Fibroblast of pulmonary artery (primary cell): ENCODE data around the gene LSAMP.

Experiments
- DNase-seq: peaks from one replicate; pipeline ENCODE4 v3.0.0-alpha.2; 2010; ENCODE audit warnings: low read depth
- H3K4me3 ChIP-seq: replicated peaks from 2 replicates; pipeline ENCODE4 v1.5.1; 2011; ENCODE audit warnings: low read depth, mild to moderate bottlenecking, control low read depth, low read length, moderate library complexity
- TF ChIP-seq, protein P1 (sequence below): IDR thresholded peaks from 2 replicates; pipeline ENCODE4 v1.5.1; 2011; ENCODE audit warnings: mild to moderate bottlenecking, control low read depth, low read length, inconsistent platforms; ENCODE audit errors: missing control alignments

LSAMP gene

DNA sequence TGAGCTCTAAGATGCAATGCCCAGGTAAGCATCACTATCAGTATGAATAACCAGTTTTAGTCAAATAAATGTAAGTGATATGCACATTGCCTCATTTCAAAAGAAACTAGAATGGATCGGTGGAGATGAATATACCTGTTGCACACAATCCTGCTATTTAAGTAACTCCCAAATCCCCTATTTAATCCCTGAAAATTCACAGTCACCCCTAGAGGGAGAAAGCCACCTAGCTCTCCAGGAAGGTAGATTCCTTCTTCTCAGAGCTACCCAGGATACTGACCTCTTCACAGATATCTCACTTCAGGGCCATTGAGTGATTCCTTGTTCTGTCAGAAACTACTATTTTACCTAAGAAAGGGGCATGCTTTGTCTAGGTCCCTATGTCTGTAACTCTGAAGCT is 11.7 kb downstream of the LSAMP start:
- TF ChIP-seq, protein P1, sequence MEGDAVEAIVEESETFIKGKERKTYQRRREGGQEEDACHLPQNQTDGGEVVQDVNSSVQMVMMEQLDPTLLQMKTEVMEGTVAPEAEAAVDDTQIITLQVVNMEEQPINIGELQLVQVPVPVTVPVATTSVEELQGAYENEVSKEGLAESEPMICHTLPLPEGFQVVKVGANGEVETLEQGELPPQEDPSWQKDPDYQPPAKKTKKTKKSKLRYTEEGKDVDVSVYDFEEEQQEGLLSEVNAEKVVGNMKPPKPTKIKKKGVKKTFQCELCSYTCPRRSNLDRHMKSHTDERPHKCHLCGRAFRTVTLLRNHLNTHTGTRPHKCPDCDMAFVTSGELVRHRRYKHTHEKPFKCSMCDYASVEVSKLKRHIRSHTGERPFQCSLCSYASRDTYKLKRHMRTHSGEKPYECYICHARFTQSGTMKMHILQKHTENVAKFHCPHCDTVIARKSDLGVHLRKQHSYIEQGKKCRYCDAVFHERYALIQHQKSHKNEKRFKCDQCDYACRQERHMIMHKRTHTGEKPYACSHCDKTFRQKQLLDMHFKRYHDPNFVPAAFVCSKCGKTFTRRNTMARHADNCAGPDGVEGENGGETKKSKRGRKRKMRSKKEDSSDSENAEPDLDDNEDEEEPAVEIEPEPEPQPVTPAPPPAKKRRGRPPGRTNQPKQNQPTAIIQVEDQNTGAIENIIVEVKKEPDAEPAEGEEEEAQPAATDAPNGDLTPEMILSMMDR: no peak
- no peak overlapping the region for H3K4me3 ChIP-seq
- no peak for DNase-seq

DNA sequence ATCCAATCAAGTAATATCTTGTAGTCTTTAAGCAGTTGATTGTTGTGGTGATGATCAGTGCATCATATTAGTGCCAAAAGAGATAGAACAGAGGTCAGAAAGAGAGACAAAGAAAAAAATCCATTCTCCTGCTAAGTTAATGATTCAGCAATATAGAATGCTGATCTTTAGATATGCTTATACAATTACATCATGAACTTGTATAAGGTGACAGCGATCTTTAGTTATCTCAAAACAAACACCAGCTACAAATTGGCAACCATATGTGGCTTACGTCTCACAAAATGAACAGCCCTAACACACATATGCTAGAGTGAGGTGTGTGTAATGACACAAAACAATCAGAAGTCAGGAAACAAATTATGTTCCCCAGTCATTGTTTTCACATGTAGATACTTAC is 12.5 kb downstream of the LSAMP start:
- H3K4me3 ChIP-seq: no peak overlapping the region
- no peak for DNase-seq
- TF ChIP-seq, protein P1: no peak

DNA sequence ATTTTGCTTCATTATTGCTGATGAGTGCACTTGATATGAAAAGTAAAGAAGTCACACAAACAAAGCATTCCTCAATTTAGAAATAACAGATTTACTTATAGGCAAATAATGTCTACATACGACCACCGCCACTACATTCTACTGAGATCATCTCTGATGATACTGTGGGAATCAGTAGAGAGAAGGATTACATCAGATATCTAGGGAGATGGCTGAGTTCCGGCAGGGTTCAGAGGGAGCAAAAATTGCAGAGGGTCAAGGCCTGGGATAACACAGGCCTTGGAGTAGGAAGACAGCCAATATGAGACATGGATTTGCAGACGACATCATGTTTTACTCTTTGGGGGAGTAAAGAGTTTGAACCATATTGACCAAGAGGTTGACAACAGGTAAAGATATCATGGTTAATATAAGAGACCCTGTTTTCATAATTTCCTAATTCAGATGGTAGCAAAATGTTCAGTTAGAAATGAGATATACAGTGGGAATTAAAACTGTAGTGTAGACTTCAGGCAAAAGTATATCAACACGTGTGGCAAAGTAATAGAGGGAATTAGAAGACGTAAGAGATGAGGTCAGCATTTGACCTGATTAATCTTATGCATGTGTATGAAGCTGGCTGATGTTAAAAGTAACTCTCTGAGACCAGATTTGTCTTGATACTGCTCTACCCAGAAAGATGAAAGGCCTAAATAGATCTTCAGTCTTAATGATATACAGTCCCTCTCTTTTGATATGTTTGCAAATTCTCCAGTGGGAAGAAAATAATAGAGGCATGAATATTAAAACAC is 15.6 kb downstream of the LSAMP start:
- DNase-seq: no peak
- H3K4me3 ChIP-seq: no peak overlapping the region
- TF ChIP-seq, protein P1: no peak

GRCh38 chr3:116426036-116426435 is 19.3 kb downstream of the LSAMP start:
- H3K4me3 ChIP-seq: no peak overlapping the region
- TF ChIP-seq, protein P1: no peak
- no peak for DNase-seq

- TF ChIP-seq, protein P1: no peak
- no peak for DNase-seq
- no peak overlapping the region for H3K4me3 ChIP-seq
These were observed 20.2 kb downstream of the LSAMP start for GRCh38 chr3:116425126-116425525.

- TF ChIP-seq, protein P1: no peak
- no peak for DNase-seq
- no peak overlapping the region for H3K4me3 ChIP-seq
These were observed 21.3 kb downstream of the LSAMP start for GRCh38 chr3:116423945-116424344.

DNA sequence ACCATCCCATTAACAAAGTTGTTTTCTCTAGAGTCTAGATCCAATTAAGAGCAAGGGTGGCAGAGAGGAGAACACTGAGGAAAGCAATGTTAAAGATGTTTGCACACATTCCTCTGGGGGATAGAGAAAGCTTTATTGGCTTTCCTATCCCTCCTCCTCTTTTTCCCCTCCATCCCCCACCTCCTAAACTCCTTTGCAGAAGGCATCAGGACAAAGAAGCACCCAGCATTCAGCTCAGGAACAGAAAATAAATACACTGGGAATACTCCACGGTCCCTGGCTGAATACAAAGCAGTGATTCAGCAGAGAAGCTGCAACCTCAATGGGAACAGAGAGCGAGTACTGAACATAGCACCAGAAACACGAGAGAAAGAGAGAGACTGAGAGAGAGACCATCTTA is 21.9 kb downstream of the LSAMP start:
- no peak for DNase-seq
- TF ChIP-seq, protein P1: no peak
- no peak overlapping the region for H3K4me3 ChIP-seq
